Naive thymus-derived CD8-positive, alpha-beta T cell (primary cell): ENCODE results near the gene TRIM46. TPM values are rescaled to one million over a fixed set of nuclear protein-coding genes. Genes with fewer than 3 reads are reported as not detected.
A peak's percentile ranks its signal among the peaks of the same experiment; 100 is the strongest.
"Not testable (repeated sequence)": the region's sequence is repeated elsewhere in the genome, so short reads cannot be mapped to it uniquely, and the experiment has no call there.

Experiments
- ATAC-seq, 2 donors: fragments of 150-1000 bp; cut with Tn5 transposase in 1 of 2; sonication (Bioruptor Pico), chemical (Tn5 transposase) in 1 of 2; 1 replicate in 1 of 2; 2 replicates in 1 of 2; pipeline ENCODE4 v1.10.0; 2021; ENCODE audit warnings: mild to moderate bottlenecking in 2 of 2, moderate library complexity in 2 of 2
- POLR2A ChIA-PET: fragments of 350-600 bp; sonication (Branson Sonifier 250); formaldehyde crosslinking; loops from one replicate; lab custom pipeline; 2021; ENCODE audit warnings: antibody characterized with exemption; lab: Charles Lee
- DNase-seq, 10 donors: peaks; one replicate each; pipeline versions ENCODE4 v3.0.0 to v3.0.0-alpha.2; 2020 to 2022
- H3K27ac Mint-ChIP-seq, 10 donors: one replicate each; pipeline ENCODE4 v1.8.0; 2020 to 2022; ENCODE audit warnings: mild to moderate bottlenecking in 10 of 10, mixed read lengths in 10 of 10, moderate library complexity in 4 of 10, inconsistent platforms in 1 of 10
- H3K27me3 Mint-ChIP-seq, 5 donors: one replicate each; pipeline ENCODE4 v1.8.0; 2021 to 2022; ENCODE audit warnings: mixed read lengths in 5 of 5
- H3K36me3 Mint-ChIP-seq, 3 donors: one replicate each; pipeline ENCODE4 v1.8.0; 2020 to 2022; ENCODE audit warnings: mixed read lengths in 3 of 3, mild to moderate bottlenecking in 2 of 3, inconsistent platforms in 1 of 3
- H3K4me1 Mint-ChIP-seq, 4 donors: one replicate each; pipeline ENCODE4 v1.8.0; 2021 to 2022; ENCODE audit warnings: mixed read lengths in 4 of 4
- H3K4me3 Mint-ChIP-seq, 10 donors: one replicate each; pipeline ENCODE4 v1.8.0; 2020 to 2022; ENCODE audit warnings: mild to moderate bottlenecking in 10 of 10, mixed read lengths in 10 of 10, moderate library complexity in 6 of 10, inconsistent platforms in 1 of 10
- H3K9me3 Mint-ChIP-seq, 9 donors: one replicate each; pipeline ENCODE4 v1.8.0; 2020 to 2022; ENCODE audit warnings: mixed read lengths in 9 of 9, mild to moderate bottlenecking in 3 of 9, inconsistent platforms in 1 of 9, moderate library complexity in 1 of 9
- polyA plus RNA-seq, 3 donors: library from polyadenylated mRNA; unstranded; fragments of 300-500 nt; fragmentation: Illumina TruSeq; gene quantifications; one replicate each; pipeline ENCODE4 v1.2.3, GENCODE V29; 2021
- total RNA-seq, 8 experiments: library from RNA in 2 of 8; stranded (reverse) in 2 of 8; gene quantifications; one replicate each; pipeline ENCODE4 v1.2.3 and lab custom pipeline; 2021 to 2026

TRIM46 gene
- total and polyA plus RNA-seq, 5 experiments from 2014 or later, result 0.40 to 4.1 (median 0.92) TPM

- no peak overlapping the region for H3K4me3 Mint-ChIP-seq
- H3K27ac Mint-ChIP-seq, result peak overlapping the region in 4 of 10 donors; percentile 7 to 80 (median 61)
- ATAC-seq, result no peak
- peaks cover 5 to 12% (median 8%) of the 10 kb centered on the region in 4 donors for H3K4me1 Mint-ChIP-seq
- peaks cover 0 to 22% (median 0%) of the 10 kb centered on the region in 3 donors for H3K36me3 Mint-ChIP-seq
- POLR2A ChIA-PET, result interaction anchor here (0.6 to 2.8 kb wide), 2 partner anchors 9 to 405 kb away, joined by 3 to 14 read pairs; no protein-coding TSS in a partner anchor
- DNase-seq, result peak in 1 of 10 donors; percentile 45
- H3K9me3 Mint-ChIP-seq, result no peaks in the 10 kb centered on the region
- no peaks in the 10 kb centered on the region for H3K27me3 Mint-ChIP-seq
These were observed 11.5 kb downstream of the TRIM46 start for GRCh38 chr1:155184835-155185782.

- ATAC-seq (no peak), DNase-seq (peak in 1 of 10 donors; percentile 13)
- POLR2A ChIA-PET, result interaction anchor here (2.8 kb wide), 1 partner anchor 8 kb away, joined by 14 read pairs; no protein-coding TSS in a partner anchor
- H3K27me3 Mint-ChIP-seq, result no peaks in the 10 kb centered on the region
- peak overlapping the region in 2 of 10 donors; percentile 65 to 80 for H3K27ac Mint-ChIP-seq
- peaks cover 5 to 12% (median 8%) of the 10 kb centered on the region in 4 donors for H3K4me1 Mint-ChIP-seq
- no peak overlapping the region for H3K4me3 Mint-ChIP-seq
- H3K36me3 Mint-ChIP-seq, result peaks cover 0 to 22% (median 0%) of the 10 kb centered on the region in 3 donors
- no peaks in the 10 kb centered on the region for H3K9me3 Mint-ChIP-seq
These were observed 12.1 kb downstream of the TRIM46 start for GRCh38 chr1:155185783-155186066.

- DNase-seq (peak in 1 of 10 donors; percentile 45), ATAC-seq (no peak)
- H3K27ac Mint-ChIP-seq, result peak overlapping the region in 2 of 10 donors; percentile 34 to 80
- POLR2A ChIA-PET, result interaction anchor here (2.8 kb wide), 1 partner anchor 8 kb away, joined by 14 read pairs; no protein-coding TSS in a partner anchor
- no peaks in the 10 kb centered on the region for H3K9me3 Mint-ChIP-seq
- no peak overlapping the region for H3K4me3 Mint-ChIP-seq
- H3K27me3 Mint-ChIP-seq, result no peaks in the 10 kb centered on the region
- H3K4me1 Mint-ChIP-seq, result peaks cover 5 to 12% (median 8%) of the 10 kb centered on the region in 4 donors
- H3K36me3 Mint-ChIP-seq, result peaks cover 0 to 20% (median 0%) of the 10 kb centered on the region in 3 donors
These were observed 12.6 kb downstream of the TRIM46 start for GRCh38 chr1:155186067-155186793.

- Mint-ChIP-seq H3K9me3 (no peaks in the 10 kb centered on the region), H3K27me3 (no peaks in the 10 kb centered on the region), H3K4me1 (peaks cover 6 to 12% (median 8%) of the 10 kb centered on the region in 4 donors), H3K27ac (peak overlapping the region in 7 of 10 donors; percentile 10 to 80 (median 56)), H3K36me3 (peaks cover 0 to 17% (median 0%) of the 10 kb centered on the region in 3 donors), H3K4me3 (no peak overlapping the region)
- POLR2A ChIA-PET, result interaction anchor here (0.6 to 2.8 kb wide), 2 partner anchors 7 to 68 kb away, joined by 3 to 14 read pairs; partner anchors contain the start of gene ENTREP3
- peak in 1 of 10 donors; percentile 59 for DNase-seq
- peak in 1 of 2 donors; percentile 15 for ATAC-seq
These were observed 13.3 kb downstream of the TRIM46 start for GRCh38 chr1:155186794-155187455.

GRCh38 chr1:155187456-155187891 lies 13.8 kb downstream of the TRIM46 start:
- no peaks in the 10 kb centered on the region for H3K27me3 Mint-ChIP-seq
- POLR2A ChIA-PET, result interaction anchor here (0.6 kb wide), 1 partner anchor 68 kb away, joined by 3 read pairs; the partner anchor contains the start of gene ENTREP3
- peak overlapping the region in 8 of 10 donors; percentile 10 to 89 (median 61) for H3K27ac Mint-ChIP-seq

GRCh38 chr1:155188268-155188667 lies 14.6 kb downstream of the TRIM46 start:
- H3K4me3 Mint-ChIP-seq, result peak overlapping the region in 5 of 10 donors; percentile 20 to 52 (median 46)
- no peak for ATAC-seq
- peak in 1 of 10 donors; percentile 49 for DNase-seq

More at GRCh38 chr1:155187456-155187891, 13.8 kb downstream of the TRIM46 start:
- DNase-seq (peak in 1 of 10 donors; percentile 31), ATAC-seq (peak in 1 of 2 donors; percentile 20)
- Mint-ChIP-seq H3K9me3 (no peaks in the 10 kb centered on the region), H3K36me3 (peaks cover 0 to 13% (median 0%) of the 10 kb centered on the region in 3 donors), H3K4me1 (peaks cover 11 to 16% (median 12%) of the 10 kb centered on the region in 4 donors), H3K4me3 (no peak overlapping the region)

GRCh38 chr1:155189926-155190325 lies 16.3 kb downstream of the TRIM46 start:
- H3K9me3 Mint-ChIP-seq, H3K27ac Mint-ChIP-seq, ATAC-seq, POLR2A ChIA-PET, DNase-seq, H3K27me3 Mint-ChIP-seq, H3K36me3 Mint-ChIP-seq, H3K4me3 Mint-ChIP-seq: not testable (repeated sequence)
- peaks cover 21 to 32% (median 29%) of the 10 kb centered on the region in 4 donors for H3K4me1 Mint-ChIP-seq

More at GRCh38 chr1:155188268-155188667, 14.6 kb downstream of the TRIM46 start:
- POLR2A ChIA-PET, result interaction anchor here (0.6 kb wide), 1 partner anchor 819 kb away, joined by 4 read pairs; no protein-coding TSS in a partner anchor
- H3K36me3 Mint-ChIP-seq, result peaks cover 0 to 6% (median 0%) of the 10 kb centered on the region in 3 donors
- peaks cover 14 to 19% (median 19%) of the 10 kb centered on the region in 4 donors for H3K4me1 Mint-ChIP-seq
- H3K27me3 Mint-ChIP-seq, result no peaks in the 10 kb centered on the region
- H3K27ac Mint-ChIP-seq, result peak overlapping the region; percentile 54 to 94 (median 83)
- H3K9me3 Mint-ChIP-seq, result no peaks in the 10 kb centered on the region

- Mint-ChIP-seq H3K9me3 (no peaks in the 10 kb centered on the region), H3K27me3 (peaks cover 0 to 2% (median 0%) of the 10 kb centered on the region in 5 donors), H3K4me3 (peak overlapping the region in 6 of 10 donors; percentile 8 to 97 (median 38)), H3K27ac (peak overlapping the region in 9 of 10 donors; percentile 25 to 98 (median 87)), H3K4me1 (peaks cover 24 to 39% (median 31%) of the 10 kb centered on the region in 4 donors), H3K36me3 (no peaks in the 10 kb centered on the region)
- DNase-seq (peak in 1 of 10 donors; percentile 57), ATAC-seq (no peak)
- POLR2A ChIA-PET, result interaction anchor here (4.5 to 5.1 kb wide), 3 partner anchors 16 to 34 kb away, joined by 27 to 150 read pairs (median 65); partner anchors contain the start of genes KRTCAP2, MTX1, THBS3 and TRIM46
These were observed 18.3 kb downstream of the TRIM46 start for GRCh38 chr1:155191904-155192303.

- ATAC-seq (peak in 1 of 2 donors; percentile 3), DNase-seq (peak in 7 of 10 donors; percentile 27 to 70 (median 42))
- peak overlapping the region; percentile 93 to 100 (median 98) for H3K27ac Mint-ChIP-seq
- POLR2A ChIA-PET, result interaction anchor here (0.5 to 5.1 kb wide), 8 partner anchors 12 to 108 kb away, joined by 4 to 150 read pairs (median 10); partner anchors contain the start of genes CLK2, KRTCAP2, MTX1 and THBS3
- H3K27me3 Mint-ChIP-seq, result peaks cover 0 to 2% (median 0%) of the 10 kb centered on the region in 5 donors
- H3K9me3 Mint-ChIP-seq, result no peaks in the 10 kb centered on the region
- H3K4me1 Mint-ChIP-seq, result peaks cover 23 to 39% (median 31%) of the 10 kb centered on the region in 4 donors
- peak overlapping the region; percentile 77 to 97 (median 90) for H3K4me3 Mint-ChIP-seq
- no peaks in the 10 kb centered on the region for H3K36me3 Mint-ChIP-seq
These were observed 19.0 kb downstream of the TRIM46 start for GRCh38 chr1:155192346-155193274.

GRCh38 chr1:155193275-155193990 lies 19.8 kb downstream of the TRIM46 start:
- peak; percentile 6 to 17 for ATAC-seq
- POLR2A ChIA-PET, result interaction anchor here (0.5 to 5.1 kb wide), 17 partner anchors 8 to 426 kb away, joined by 3 to 150 read pairs (median 7); partner anchors contain the start of genes CLK2, DPM3, EFNA1 and KRTCAP2
- peak; percentile 40 to 79 (median 60) for DNase-seq
- Mint-ChIP-seq H3K27me3 (peaks cover 0 to 2% (median 0%) of the 10 kb centered on the region in 5 donors), H3K27ac (peak overlapping the region; percentile 93 to 100 (median 98)), H3K4me1 (peaks cover 18 to 33% (median 26%) of the 10 kb centered on the region in 4 donors), H3K9me3 (no peaks in the 10 kb centered on the region), H3K4me3 (peak overlapping the region; percentile 77 to 97 (median 90)), H3K36me3 (no peaks in the 10 kb centered on the region)
